HG03439 (cell line): Measurements from ENCODE around the gene DMXL1.
"Not testable (repeated sequence)": the region's sequence is repeated elsewhere in the genome, so short reads cannot be mapped to it uniquely, and the experiment has no call there.

Experiments
- ATAC-seq: cut with Tn5 transposase; IDR thresholded peaks from one replicate; pipeline ENCODE4 v1.9.1; 2021; ENCODE audit warnings: mild to moderate bottlenecking, moderate library complexity; ENCODE audit not compliant: unreplicated experiment

The DMXL1 gene

GRCh38 chr5:119123280-119123679, 52.4 kb downstream of the DMXL1 start:
- no peak for ATAC-seq

DNA sequence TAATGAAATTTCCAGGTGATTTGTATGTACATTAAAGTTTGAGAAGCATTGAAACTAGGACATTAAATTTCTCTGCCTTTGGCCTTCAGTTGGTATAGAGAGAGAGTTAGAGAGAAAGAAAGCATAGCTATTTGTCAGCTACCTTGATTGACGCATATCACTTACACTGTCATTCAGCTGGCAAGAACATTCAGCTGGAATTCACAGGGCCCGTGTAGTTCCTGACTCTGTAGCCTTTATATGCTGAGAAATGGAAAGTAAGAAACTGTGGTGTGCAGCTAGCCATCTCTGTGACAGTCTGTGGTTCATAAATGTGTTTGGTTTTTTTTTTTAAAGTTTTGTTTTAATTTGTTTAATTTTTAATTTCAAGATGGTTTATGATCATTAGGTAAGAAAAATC, 58.9 kb downstream of the DMXL1 start:
- no peak for ATAC-seq

DNA sequence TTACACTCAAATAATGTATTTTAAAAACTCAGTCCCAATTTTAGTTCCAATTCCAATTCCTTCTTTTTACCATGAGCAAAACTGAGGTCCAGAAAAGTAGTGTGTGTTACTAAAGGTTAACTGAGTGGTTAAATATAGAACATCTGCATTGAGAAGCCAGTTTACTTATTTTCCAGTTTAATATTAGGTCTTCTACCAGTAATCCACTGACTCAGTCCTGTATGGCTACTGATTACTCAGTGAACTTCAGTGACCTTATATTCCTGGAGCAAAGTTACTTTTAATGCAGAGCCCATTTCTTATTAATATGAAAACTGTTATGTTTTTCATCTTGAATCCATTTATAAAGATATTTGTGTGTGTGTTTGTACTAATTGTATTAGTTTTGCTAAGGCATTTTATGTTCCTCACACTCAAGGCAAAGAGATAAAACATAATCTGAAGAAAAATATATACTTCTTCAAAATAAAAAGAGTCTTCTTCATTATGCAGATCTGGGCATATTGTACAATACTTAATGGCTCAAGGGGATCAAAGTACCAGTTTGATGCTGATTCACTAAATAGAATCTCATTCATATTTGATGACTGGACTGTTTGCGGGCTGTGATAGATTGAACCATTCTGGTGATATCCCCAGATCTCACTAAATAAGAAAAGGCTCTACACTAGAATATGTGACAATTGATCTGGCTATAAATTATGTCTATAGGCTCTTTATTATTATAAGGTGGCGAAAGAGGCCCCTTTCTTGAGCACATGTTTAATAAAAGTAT, 60.8 kb downstream of the DMXL1 start:
- ATAC-seq: no peak

DNA sequence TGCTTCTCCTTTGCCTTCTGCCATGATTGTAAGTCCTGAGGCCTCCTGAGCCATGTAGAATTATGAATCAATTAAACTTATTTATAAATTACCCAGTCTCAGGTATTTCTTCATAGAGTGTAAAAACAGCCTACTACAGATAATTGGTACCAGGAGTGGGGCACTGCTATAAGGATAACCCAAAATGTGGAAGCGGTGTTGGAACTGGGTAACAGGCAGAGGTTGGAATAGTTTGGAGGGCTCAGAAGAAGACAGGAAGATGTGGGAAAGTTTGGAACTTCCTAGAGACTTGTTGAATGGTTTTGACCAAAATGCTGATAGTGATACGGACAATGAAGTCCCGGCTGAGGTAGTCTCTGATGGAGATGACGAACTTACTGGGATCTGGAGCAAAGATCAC, 64.9 kb downstream of the DMXL1 start:
- not testable (repeated sequence) for ATAC-seq

DNA sequence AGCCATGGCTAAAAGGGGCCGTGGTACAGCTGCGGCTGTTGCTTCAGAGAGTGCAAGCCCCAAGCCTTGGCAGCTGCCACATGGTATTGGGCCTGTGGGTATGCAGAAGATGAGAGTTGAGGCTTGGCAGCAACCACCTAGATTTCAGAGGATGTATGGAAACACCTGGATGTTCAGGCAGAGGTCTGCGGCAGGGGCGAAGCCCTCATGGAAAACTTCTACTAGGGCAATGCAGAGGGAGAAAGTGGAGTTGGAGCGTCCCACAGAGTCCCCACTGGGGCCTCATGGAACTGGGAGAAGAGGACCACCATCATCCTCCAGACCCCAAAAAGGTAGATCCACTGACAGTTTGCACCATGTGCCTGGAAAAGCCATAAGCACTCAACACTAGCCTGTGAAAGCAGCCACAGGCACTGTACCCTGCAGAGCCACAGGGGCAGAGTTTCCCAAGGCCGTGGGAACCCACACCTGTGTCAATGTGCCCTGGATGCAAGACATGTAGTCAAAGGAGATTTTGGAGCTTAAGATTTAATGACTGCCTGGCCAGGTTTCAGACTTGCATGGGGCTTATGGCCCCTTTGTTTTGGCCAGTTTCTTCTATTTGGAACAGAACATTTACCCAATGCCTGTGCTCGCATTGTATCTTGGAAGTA, 65.9 kb downstream of the DMXL1 start:
- no peak for ATAC-seq

DNA sequence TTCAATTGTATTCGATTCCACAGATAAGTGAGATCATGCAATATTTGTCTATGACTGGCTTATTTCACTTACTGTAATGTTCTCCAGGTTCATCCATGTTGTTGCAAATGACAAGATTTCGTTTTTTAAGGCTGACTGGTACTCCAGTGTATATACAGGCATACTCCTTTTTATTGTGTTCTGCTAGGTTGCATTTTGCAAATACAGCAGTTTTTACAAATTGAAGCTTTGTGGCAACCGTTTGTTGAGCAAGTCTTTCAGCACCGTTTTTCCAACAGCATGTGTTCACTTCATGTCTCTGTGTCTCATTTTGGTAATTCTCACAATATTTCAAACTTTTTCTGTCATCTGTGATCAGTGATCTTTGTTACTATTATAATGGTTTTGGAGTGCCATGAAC, 82.7 kb downstream of the DMXL1 start:
- no peak for ATAC-seq

DNA sequence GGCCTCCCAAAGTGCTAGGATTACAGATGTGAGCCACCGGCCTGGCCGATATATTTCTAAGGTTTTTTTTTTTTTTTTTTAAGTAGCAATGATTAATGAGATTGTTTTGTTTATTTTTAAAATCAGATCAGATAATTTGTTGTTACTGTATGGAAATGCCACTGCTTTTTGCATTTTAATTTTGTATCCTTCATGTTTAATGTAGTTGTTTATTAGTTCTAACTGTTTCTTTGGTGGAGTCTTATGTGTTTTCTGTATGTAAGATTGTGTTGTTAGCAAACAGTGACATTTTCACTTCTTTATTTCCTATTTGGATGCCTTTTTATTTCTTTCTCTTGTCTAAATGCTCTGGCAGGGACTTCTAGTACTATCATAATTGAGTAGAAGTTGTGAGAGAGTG, 87.3 kb downstream of the DMXL1 start:
- no peak for ATAC-seq

- no peak for ATAC-seq
These were observed 90.5 kb downstream of the DMXL1 start for GRCh38 chr5:119161430-119161829.

GRCh38 chr5:119166026-119166425, 95.1 kb downstream of the DMXL1 start:
- no peak for ATAC-seq

DNA sequence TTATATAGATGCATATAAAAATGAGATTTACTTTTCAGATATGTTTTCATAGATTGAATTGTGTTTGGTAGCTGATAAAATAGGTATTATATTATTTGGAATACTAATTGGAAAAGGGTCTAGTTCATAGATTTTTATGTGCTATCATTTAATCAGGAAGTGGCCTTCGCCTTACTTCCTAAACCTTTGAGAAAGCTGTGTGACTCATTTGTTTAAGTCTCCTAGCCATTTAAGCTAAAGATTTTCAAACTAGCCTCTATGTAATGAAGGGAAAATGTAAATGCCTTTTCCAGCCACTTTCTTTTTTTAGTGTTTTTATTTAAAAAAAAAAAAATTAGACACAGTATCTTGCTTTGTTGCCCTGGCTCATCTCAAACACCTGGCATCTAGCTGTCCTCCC, 97.5 kb downstream of the DMXL1 start:
- ATAC-seq: no peak

GRCh38 chr5:119171686-119172085, 100.8 kb downstream of the DMXL1 start:
- ATAC-seq: no peak

- ATAC-seq: no peak
These were observed 103.8 kb downstream of the DMXL1 start for GRCh38 chr5:119174578-119175163.

DNA sequence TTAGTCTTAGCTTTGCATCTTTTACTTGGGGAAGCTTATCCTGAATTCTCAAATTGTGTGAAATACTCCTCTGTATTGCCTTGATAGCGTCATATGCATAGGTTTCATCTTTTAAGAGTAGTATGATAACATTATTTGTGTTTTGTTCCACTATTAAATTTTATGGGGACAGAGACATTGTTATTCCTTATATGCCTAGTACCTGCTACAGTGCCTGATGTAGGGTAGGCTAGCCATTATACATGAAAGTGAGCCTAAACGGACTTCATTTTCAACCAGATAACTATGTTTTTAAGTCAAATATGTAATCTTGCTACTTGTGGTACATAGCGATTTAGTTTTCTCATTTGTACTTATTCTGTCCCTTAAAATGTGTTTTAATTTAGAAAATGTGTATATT, 105.9 kb downstream of the DMXL1 start:
- ATAC-seq: no peak

GRCh38 chr5:119177226-119177625, 106.3 kb downstream of the DMXL1 start:
- no peak for ATAC-seq

DNA sequence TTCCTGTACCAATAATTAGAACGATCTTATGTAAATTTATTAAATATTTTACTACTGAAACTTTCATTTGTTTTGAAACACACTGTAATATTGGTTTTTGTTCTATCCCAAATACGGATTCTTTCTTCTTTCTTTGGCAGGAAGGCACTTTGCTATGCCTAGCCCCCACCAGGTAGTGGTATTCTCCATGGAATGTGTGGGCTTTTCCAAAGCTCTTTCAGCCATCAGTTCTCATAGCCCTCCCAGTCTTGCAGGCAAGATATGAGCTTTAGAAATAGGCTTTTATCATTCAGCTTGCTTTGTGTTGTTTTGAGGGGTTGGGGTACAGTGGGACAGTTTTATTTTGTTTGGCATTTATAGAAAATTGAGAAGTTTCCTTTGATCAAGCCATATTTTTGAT, 107.5 kb downstream of the DMXL1 start:
- no peak for ATAC-seq

DNA sequence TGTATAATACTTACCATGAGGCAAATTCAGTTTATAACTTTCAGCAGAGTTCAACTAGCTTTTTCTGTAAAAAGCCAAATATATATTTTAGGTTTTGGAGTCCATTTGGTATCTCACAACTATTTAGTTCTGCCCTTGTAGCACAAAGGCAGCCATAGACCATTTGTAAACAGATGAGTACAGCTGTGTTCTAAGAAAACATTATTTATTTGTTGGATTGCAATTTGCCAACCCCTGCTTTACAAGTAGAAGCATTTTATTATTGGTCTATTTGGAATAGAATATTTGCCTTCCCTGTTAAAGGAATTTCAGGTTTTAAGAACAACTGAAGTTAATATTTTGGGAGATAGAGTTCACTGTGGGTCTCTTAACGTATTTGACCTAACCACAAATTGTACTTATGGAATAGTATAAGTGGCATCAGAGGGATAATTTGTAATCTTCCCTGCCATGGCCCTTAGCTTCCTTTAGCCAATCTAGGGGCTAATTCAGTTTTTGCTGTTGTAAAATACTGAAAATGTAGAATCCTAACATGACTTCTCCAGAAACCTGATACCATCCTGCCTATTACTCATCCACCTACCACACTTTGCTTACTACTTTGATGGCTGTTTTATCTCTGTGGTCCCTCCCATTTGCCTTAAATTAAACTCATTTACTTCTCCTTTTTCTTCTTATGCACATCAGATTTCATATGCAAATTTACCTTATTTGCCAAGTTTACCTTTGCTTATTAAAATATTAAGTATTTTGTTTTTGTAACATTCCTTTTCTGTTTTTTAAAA, 109.2 kb downstream of the DMXL1 start:
- no peak for ATAC-seq

- ATAC-seq: not testable (repeated sequence)
These were observed 114.6 kb downstream of the DMXL1 start for GRCh38 chr5:119185512-119185911.

GRCh38 chr5:119187776-119188529, 117.1 kb downstream of the DMXL1 start:
- ATAC-seq: no peak

DNA sequence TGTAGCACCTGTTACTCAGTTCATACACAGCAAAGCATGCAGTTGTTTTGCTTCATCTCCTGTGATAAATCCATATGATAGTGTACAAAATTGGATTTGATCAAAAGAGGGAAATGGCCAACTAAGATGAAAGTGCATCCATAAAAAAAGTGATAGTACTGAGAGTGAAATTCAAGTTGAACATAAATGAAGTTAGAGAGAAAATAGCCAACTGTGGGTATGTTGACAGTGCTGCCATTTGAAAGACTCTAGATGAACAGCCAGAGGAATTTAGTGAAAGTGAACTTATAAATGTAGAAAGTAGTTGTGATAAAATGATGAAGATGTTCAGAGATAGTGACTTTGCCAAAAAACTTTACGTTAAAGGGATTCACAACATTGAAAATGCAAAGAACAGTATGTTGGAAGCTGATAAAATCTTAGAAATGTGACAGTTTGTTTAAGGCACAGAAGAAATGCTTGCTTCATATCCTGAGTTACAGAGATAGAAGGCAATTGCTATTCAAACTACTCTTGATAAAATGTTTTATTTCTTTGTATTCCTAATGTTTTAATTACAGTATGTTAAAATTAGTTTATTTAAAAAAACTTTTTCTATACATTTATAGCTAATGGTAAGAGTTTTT, 119.7 kb downstream of the DMXL1 start:
- no peak for ATAC-seq

DNA sequence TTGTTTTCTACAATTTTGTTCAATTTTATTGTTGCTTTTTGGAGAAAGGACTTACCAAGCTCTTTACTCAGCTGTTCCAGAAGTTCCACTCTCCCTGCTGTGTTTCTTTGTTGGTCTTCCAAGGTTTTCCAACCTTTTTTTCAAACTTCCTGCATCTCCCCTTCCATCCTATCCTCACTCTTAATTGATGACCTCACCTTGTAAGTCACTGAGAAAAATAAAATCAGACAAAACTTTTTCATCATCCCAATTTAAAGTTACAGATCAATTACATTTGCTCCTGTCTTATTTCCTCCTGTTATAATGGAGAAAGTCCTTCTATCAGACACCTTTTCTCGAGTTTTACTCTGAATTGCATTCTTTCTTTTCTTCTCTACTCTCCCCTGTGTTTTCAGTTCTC, 121.1 kb downstream of the DMXL1 start:
- ATAC-seq: no peak
